ENCODE results near the gene PARP15.

DNA sequence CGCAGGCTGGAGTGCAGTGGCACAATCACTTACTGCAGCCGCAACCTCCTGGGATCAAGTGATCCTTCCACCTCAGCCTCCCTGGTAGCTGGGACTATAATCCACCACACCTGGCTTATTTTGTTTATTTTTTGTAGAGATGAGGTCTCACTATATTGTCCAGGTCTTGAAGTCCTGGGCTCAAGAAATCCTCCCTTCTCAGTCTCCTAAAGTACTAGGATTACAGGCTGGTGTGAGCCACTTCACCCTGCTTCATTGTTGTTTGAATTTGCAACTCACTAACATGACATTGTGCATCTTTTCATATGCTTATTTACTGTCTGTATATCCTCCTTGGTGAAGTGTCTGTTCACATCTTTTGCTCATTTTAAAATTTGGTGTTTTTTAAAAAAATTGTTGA, 10.1 kb downstream of the PARP15 start:
- TF ChIP-seq, protein P1, sequence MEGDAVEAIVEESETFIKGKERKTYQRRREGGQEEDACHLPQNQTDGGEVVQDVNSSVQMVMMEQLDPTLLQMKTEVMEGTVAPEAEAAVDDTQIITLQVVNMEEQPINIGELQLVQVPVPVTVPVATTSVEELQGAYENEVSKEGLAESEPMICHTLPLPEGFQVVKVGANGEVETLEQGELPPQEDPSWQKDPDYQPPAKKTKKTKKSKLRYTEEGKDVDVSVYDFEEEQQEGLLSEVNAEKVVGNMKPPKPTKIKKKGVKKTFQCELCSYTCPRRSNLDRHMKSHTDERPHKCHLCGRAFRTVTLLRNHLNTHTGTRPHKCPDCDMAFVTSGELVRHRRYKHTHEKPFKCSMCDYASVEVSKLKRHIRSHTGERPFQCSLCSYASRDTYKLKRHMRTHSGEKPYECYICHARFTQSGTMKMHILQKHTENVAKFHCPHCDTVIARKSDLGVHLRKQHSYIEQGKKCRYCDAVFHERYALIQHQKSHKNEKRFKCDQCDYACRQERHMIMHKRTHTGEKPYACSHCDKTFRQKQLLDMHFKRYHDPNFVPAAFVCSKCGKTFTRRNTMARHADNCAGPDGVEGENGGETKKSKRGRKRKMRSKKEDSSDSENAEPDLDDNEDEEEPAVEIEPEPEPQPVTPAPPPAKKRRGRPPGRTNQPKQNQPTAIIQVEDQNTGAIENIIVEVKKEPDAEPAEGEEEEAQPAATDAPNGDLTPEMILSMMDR (IDR thresholded peaks at IDR 0.05): no peak
- TF ChIP-seq POLR2A (IDR thresholded peaks at IDR 0.05): no peak
